HT-29 (cell line): ENCODE measurements around the gene AIG1. TPM values are rescaled to one million over a fixed set of nuclear protein-coding genes. Genes with fewer than 3 reads are reported as not detected.
"Not testable (repeated sequence)": the region's sequence is repeated elsewhere in the genome, so short reads cannot be mapped to it uniquely, and the experiment has no call there.

Experiments
- DNase-seq: peaks from one replicate; pipeline ENCODE4 v3.0.0-alpha.2; 2015; ENCODE audit warnings: low spot score
- total RNA-seq: library from RNA; depleted of rRNA; stranded (reverse); fragments of >200 nt; shearing (Covaris generic); gene quantifications from 2 replicates; pipeline ENCODE4 v1.2.3, GENCODE V29; 2014

The AIG1 gene
- total RNA-seq, 1 experiment from 2014 or later = 18.2 TPM

- DNase-seq = no peak
These were observed 103.9 kb downstream of the AIG1 start for GRCh38 chr6:143164565-143165105.

- no peak for DNase-seq
These were observed 104.7 kb downstream of the AIG1 start for GRCh38 chr6:143165315-143165855.

GRCh38 chr6:143166247-143166695 is 105.6 kb downstream of the AIG1 start:
- no peak for DNase-seq

GRCh38 chr6:143167224-143167623 is 106.5 kb downstream of the AIG1 start:
- no peak for DNase-seq

- not testable (repeated sequence) for DNase-seq
These were observed 107.7 kb downstream of the AIG1 start for GRCh38 chr6:143168396-143168816.

GRCh38 chr6:143169440-143169839 is 108.8 kb downstream of the AIG1 start:
- no peak for DNase-seq

GRCh38 chr6:143174516-143174915 is 113.8 kb downstream of the AIG1 start:
- DNase-seq = no peak

GRCh38 chr6:143174951-143175350 is 114.3 kb downstream of the AIG1 start:
- no peak for DNase-seq

GRCh38 chr6:143176090-143177021 is 115.7 kb downstream of the AIG1 start:
- DNase-seq = no peak

- no peak for DNase-seq
These were observed 117.0 kb downstream of the AIG1 start for GRCh38 chr6:143177706-143178105.

- DNase-seq = no peak
These were observed 118.4 kb downstream of the AIG1 start for GRCh38 chr6:143179096-143179495.

GRCh38 chr6:143179901-143180612 is 119.4 kb downstream of the AIG1 start:
- no peak for DNase-seq

- no peak for DNase-seq
These were observed 120.1 kb downstream of the AIG1 start for GRCh38 chr6:143180826-143181225.

GRCh38 chr6:143183666-143184065 is 123.0 kb downstream of the AIG1 start:
- DNase-seq = peak; percentile 6

- no peak for DNase-seq
These were observed 124.6 kb downstream of the AIG1 start for GRCh38 chr6:143185288-143185687.

GRCh38 chr6:143187238-143187923 is 126.7 kb downstream of the AIG1 start:
- no peak for DNase-seq

GRCh38 chr6:143188292-143188691 is 127.6 kb downstream of the AIG1 start:
- DNase-seq = no peak

GRCh38 chr6:143191361-143191760 is 130.7 kb downstream of the AIG1 start:
- no peak for DNase-seq

- no peak for DNase-seq
These were observed 132.1 kb downstream of the AIG1 start for GRCh38 chr6:143192766-143193165.

GRCh38 chr6:143193571-143194094 is 132.9 kb downstream of the AIG1 start:
- no peak for DNase-seq

- DNase-seq = no peak
These were observed 133.5 kb downstream of the AIG1 start for GRCh38 chr6:143194095-143194589.
